HG03575 (cell line): ENCODE data around the gene TFAM.

Experiments used
- ATAC-seq: cut with Tn5 transposase; IDR thresholded peaks from one replicate; pipeline ENCODE4 v1.9.1; 2021; ENCODE audit not compliant: unreplicated experiment, insufficient number of reproducible peaks, low FRiP score; ENCODE audit errors: extremely low read depth

Gene TFAM

DNA sequence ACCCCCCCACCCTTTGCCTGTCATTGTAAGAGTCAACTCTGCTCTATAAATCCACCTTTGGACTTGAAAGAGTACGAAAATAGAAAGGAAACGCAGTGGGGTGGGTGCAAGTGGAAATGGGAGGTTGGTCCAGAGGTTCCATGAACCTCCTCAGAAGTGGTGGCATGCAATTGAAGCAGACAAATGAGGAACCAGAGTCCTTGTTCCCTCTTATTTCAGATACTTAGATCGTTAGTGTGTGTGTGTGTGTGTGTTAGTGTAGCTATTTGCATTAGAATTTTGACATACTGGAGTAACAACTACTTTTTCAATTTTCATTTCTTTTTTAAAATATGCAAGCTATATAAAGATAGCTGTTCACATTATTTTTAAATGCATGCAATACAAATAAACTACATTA lies 18.1 kb upstream of the TFAM start:
- ATAC-seq: no peak

DNA sequence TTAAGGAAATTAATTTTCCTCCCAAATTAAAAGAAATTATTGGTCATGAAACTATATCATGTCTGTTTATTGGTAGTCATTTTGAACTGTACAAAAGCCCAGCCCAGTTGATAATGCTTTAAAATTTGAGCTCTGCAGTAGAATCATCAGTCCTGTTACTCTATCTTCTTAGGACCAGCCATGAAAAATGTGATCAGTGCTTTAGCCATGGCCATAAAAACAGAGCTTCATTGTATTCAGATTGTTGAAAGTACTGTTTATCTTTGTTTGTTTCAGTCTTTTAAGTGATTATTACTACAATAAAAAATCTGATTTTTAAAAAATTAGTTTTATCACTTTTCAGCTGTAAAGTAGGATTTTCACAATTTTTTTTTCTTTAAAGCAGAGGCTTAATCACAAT lies 13.7 kb upstream of the TFAM start:
- ATAC-seq: no peak

DNA sequence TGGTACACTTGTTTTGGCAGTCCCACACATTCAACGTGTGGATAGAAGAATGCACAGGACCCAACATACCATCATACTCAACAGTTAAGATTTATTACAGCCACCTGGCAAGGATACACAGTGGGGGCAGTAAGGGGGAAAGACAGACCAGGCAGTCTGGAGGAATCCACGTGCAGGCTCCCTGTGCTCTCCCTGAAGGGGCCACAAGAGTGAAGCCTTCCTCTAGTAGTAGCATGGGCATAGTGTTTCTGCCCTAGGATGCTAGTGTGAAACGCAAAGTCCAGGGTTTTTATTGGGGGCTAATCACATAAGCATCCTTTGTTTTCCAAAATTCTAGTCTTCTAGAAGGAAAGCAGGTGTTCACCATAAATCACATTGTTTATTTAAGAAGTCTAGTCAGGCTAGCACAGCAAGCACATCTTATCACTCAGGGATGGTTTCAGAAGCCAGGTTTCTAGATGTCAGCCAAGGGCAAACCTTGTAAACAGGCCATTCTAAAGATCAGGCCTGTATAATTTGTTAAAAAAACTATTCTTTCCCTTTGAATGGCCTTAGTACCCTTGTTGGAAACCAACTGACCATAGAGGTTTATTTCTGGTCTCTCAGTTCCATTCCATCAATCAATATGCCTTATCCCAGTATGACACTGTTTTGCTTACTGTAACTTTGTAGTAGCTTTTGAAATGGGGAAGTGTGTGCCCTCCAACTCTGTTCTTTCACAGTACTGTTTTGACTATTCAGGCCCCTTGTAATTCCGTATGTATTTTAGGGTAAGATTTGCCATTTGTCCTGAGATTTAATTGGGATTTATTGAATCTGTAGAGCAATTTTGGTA lies 12.4 kb upstream of the TFAM start:
- ATAC-seq: no peak

DNA sequence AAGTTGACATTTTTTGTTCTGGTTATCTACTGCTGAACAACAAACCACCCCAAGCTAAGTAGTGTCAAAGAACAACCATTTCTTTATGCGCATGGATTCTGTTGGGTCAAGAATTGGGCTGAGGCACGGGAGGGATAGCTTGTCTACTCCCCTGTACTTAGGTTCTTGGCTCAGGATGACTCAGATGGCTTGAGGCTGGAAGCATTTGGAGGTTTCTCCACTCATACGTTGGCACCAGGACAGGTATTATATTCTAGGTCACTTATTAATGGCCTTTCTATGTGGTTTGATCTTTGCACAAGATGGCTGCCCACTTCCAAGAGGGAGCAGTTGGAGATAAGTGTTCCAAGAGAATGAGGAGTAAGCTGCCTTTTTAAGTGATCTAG lies 11.8 kb upstream of the TFAM start:
- no peak for ATAC-seq

DNA sequence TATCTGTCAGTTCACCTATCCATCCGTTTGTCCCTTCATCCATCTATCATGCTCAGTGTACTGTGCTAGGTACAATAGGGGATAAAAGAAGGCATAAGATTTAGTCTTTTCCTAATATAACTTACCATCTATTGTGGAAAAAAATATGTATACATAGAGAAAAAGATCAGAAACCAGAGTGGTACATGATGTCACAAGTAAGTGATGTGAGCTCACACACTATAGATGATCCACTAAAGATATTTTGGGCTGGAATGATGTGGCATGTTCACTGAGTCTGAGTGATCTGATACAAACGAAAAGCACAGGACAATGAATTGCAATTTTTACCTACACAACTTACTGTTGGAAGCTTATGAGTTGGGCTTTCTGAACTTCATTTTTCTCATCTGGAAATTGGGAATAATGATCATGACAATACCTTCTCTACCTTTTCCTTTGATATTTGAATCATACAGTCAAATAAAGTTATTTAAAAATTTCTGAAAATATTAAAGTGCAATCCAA lies 2.7 kb upstream of the TFAM start:
- no peak for ATAC-seq

DNA sequence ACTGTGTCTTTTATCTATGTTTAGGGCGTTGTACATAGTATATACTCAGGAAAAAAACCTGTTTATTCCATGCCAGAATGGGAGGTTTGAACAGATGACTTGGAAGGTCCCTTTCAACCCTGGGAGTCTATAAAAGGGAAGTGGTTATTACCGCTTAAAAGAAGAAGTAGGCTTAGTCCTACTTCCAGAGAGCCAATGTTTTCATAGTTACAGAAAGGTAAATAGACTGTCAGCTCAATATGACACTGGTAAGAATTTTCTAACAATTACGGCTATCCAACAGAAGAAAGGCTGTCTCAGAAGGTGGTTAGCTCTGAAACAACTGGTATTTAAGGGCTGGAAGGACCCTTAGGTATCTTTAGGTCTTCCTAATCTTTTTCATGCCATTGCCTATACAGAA lies 1.1 kb upstream of the TFAM start:
- ATAC-seq: peak; percentile 58

DNA sequence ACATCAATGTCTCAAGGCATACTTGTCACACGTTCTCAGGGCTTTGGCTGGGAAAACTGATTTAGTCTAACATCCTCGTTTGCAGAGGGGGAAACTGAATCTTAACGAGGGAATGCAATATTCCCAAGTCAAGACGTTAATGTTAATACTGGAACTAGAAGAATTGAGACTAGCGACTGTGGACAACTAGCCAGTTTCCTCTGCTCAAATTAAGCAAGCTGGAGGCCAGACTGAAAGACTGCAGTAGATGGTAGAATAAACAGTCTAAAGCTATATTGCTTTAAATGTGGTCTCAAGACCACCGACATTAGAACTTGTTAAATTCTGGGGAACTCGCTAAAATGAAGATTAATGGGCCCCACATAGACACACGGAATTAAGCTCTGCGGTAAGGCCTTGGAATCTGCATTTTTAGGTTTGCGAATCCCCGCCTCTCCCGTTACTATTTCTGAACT lies 639 bp upstream of the TFAM start:
- ATAC-seq: no peak

DNA sequence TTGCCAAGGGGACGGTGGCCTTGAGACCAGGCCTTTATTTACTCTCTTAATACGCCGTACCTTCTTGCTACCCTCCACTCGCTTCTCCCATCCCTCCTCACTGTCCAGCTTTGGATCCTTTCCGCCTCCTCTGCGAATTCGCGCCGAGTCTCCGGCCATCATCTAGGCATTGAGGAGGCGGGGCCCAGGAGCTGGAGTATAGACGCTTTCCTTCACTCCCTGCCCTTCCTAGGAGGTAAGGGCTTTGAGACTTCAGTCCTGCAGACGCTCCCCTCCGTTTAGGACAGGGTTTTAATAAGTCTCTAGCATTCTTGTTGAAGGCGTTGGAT lies 538 bp downstream of the TFAM start:
- ATAC-seq: no peak

- ATAC-seq: no peak
Measured at GRCh38 chr10:58389024-58389423, 3.8 kb downstream of the TFAM start.

- no peak for ATAC-seq
Measured at GRCh38 chr10:58393317-58393716, 8.1 kb downstream of the TFAM start.

DNA sequence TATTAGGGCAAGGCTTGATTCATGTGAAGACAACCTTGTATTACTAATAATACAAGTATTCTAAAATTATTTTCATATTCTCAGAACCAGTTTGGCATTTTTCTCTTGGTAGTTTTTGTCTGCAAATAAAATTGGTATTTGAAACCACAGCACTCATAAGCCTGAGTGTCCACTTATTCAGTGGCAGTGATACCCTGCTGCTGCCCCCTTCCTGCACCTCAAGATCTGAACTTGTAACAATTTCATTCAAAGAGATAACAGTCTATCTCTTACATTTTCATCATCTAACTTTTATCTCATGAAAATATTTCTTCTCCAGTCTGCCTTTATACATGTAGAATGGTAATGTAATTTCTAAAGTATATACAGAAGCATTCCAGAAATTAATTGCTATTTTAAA lies 9.3 kb downstream of the TFAM start:
- no peak for ATAC-seq

GRCh38 chr10:58396057-58396456 lies 10.8 kb downstream of the TFAM start:
- no peak for ATAC-seq

- ATAC-seq: no peak
Measured at GRCh38 chr10:58397830-58398229, 12.6 kb downstream of the TFAM start.

GRCh38 chr10:58399410-58399809 lies 14.2 kb downstream of the TFAM start:
- ATAC-seq: no peak

DNA sequence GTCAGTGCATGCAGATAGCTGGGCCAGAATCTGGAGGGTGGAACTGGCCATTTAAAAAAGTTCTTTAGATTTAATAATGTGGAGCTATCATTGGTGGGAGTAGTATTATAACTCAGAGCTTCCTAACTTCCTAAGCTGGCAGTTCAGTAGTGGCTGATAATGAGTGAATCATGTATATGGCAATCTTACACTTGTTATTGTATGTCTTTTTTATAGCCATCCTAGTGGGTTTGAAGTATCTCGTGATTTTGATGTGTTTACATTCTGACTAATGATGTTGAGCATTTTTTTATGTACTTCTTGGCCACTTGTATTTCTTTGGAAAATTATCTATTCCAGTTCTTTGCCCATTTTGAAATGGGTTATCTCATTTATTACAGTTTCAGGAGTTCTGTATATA lies 15.4 kb downstream of the TFAM start:
- ATAC-seq: no peak

GRCh38 chr10:58404001-58404400 lies 18.8 kb downstream of the TFAM start:
- no peak for ATAC-seq

GRCh38 chr10:58409956-58410610 lies 24.9 kb downstream of the TFAM start:
- no peak for ATAC-seq

GRCh38 chr10:58412502-58412961 lies 27.3 kb downstream of the TFAM start:
- ATAC-seq: no peak

DNA sequence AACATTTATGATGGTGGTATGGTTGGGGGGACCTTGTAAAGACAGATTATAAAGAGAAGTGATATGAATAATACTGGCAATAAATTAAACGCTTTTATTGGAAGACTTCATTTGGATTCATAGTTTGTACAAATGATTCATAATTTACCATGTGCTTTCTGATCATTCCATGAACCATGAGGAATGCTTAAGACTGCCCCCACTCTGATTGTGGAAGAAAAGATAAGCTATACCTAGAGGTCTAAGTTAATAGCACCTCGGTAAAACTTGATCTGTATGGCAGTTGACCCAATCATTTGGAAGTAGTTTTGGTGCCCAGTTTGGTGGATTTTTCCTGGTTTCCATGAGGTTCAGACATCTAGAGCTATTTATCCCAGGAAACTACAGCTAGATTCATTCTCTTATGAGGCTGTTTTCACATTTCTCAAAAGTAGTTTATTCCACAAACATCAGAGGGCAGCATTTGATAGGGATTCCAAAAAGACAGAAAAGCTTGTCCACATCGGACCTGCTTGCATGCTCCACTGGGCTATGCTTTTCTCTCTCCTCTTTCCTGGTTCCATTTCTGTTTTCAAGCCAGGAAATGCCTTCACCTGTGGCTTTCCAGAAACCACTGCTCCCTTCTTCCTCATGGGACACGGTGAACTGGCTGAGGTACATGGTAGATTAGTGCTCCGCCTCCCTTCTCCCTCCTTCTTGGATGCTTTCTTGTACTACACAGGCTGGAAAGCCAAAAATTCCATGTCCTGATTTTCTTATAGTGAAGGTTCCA lies 29.2 kb downstream of the TFAM start:
- no peak for ATAC-seq

- no peak for ATAC-seq
Measured at GRCh38 chr10:58415757-58416156, 30.5 kb downstream of the TFAM start.
